Upper lobe of left lung (tissue), 6 donors: ENCODE measurements around the gene FAF1. TPM values are rescaled to one million over a fixed set of nuclear protein-coding genes. Genes with fewer than 3 reads are reported as not detected.

Experiments
- ATAC-seq, 2 donors: fragments of 200-7000 bp; cut with Tn5 transposase; one replicate each; pipeline ENCODE4 v1.9.1; 2022; ENCODE audit warnings: mild to moderate bottlenecking in 2 of 2, moderate library complexity in 2 of 2; ENCODE audit not compliant: low FRiP score in 2 of 2
- DNase-seq, 2 donors: peaks; one replicate each; pipeline ENCODE4 v3.0.0-alpha.2; 2019 to 2020
- H3K27ac ChIP-seq, 4 donors: fragments of 200-600 bp; sonication (generic); one replicate each; pipeline ENCODE4 v1.5.1; 2016 to 2019
- H3K27me3 ChIP-seq, 4 donors: fragments of 200-600 bp; sonication (generic); one replicate each; pipeline ENCODE4 v1.5.1; 2017 to 2019
- H3K36me3 ChIP-seq, 4 donors: fragments of 200-600 bp; sonication (generic); one replicate each; pipeline ENCODE4 v1.5.1; 2016 to 2019
- H3K4me1 ChIP-seq, 4 donors: fragments of 200-600 bp; sonication (generic); one replicate each; pipeline ENCODE4 v1.5.1; 2018 to 2019
- H3K4me3 ChIP-seq, 4 donors: fragments of 200-600 bp; sonication (generic); one replicate each; pipeline ENCODE4 v1.5.1; 2017 to 2019; ENCODE audit warnings: mild to moderate bottlenecking in 2 of 4, moderate library complexity in 1 of 4
- H3K9me3 ChIP-seq, 4 donors: fragments of 200-600 bp; sonication (generic); one replicate each; pipeline ENCODE4 v1.5.1; 2018 to 2019
- EP300 ChIP-seq, 4 donors: sonication (generic); formaldehyde crosslinking; IDR thresholded peaks; one replicate each; pipeline ENCODE4 v1.5.1; 2017; ENCODE audit warnings: antibody characterized with exemption in 4 of 4, control low read depth in 2 of 4
- POLR2A ChIP-seq, 4 donors: fragments of 450-650 bp; IDR thresholded peaks; one replicate each; pipeline ENCODE4 v1.5.1; 2016 to 2017; ENCODE audit warnings: antibody characterized with exemption in 4 of 4, mild to moderate bottlenecking in 2 of 4
- POLR2AphosphoS5 ChIP-seq, 2 donors: sonication (generic); formaldehyde crosslinking; IDR thresholded peaks; one replicate each; pipeline ENCODE4 v1.5.1; 2017; ENCODE audit warnings: antibody characterized with exemption in 2 of 2
- WGBS, 2 donors: methylation state at CpG; one replicate each; pipeline ENCODE4 v1.1.5; 2017 to 2018; 5-methylcytosine and 5-hydroxymethylcytosine counted together
- total RNA-seq, 6 donors: library from RNA; depleted of rRNA in 4 of 6; stranded (reverse); fragments of >200 nt in 4 of 6; gene quantifications; one replicate each; pipeline versions ENCODE4 v1.1.0 to v1.2.1, GENCODE V29; 2016 to 2021
- TF ChIP-seq, protein P1 (sequence below), 6 experiments: fragments of 450-650 bp in 4 of 6; fragments of 200-600 bp in 2 of 6; sonication (generic) in 2 of 6; IDR thresholded peaks; one replicate each; pipeline ENCODE4 v1.5.1; 2016 to 2019; ENCODE audit warnings: antibody characterized with exemption in 6 of 6
- donor health status: DM: no; HTN: no; CAD: no; lungs with moderate emphysema.
- donor health status: DM: no; HTN: yes; CAD: no; lungs with severe emphysema.

Gene FAF1
- total RNA-seq, 6 donors from 2014 or later: 30.2 to 52.3 (median 35.0) TPM

- no peak overlapping the region for H3K27ac ChIP-seq
- ATAC-seq: no peak
- H3K36me3 ChIP-seq: peaks cover 0 to 11% (median 4%) of the 10 kb centered on the region in 4 donors
- H3K4me3 ChIP-seq: no peak overlapping the region
- 94% methylated on average over 8 of the region's 8 CpGs for WGBS, 2 donors
- H3K9me3 ChIP-seq: no peaks in the 10 kb centered on the region
- DNase-seq: no peak
- no peaks in the 10 kb centered on the region for H3K4me1 ChIP-seq
- H3K27me3 ChIP-seq: no peaks in the 10 kb centered on the region
- TF ChIP-seq, protein P1, sequence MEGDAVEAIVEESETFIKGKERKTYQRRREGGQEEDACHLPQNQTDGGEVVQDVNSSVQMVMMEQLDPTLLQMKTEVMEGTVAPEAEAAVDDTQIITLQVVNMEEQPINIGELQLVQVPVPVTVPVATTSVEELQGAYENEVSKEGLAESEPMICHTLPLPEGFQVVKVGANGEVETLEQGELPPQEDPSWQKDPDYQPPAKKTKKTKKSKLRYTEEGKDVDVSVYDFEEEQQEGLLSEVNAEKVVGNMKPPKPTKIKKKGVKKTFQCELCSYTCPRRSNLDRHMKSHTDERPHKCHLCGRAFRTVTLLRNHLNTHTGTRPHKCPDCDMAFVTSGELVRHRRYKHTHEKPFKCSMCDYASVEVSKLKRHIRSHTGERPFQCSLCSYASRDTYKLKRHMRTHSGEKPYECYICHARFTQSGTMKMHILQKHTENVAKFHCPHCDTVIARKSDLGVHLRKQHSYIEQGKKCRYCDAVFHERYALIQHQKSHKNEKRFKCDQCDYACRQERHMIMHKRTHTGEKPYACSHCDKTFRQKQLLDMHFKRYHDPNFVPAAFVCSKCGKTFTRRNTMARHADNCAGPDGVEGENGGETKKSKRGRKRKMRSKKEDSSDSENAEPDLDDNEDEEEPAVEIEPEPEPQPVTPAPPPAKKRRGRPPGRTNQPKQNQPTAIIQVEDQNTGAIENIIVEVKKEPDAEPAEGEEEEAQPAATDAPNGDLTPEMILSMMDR (IDR thresholded peaks at IDR 0.05): no peak
- TF ChIP-seq EP300 (IDR thresholded peaks at IDR 0.05) (no peak), POLR2AphosphoS5 (IDR thresholded peaks at IDR 0.05) (no peak), POLR2A (IDR thresholded peaks at IDR 0.05) (no peak)
These were observed 364.2 kb downstream of the FAF1 start for GRCh38 chr1:50595874-50596273.

DNA sequence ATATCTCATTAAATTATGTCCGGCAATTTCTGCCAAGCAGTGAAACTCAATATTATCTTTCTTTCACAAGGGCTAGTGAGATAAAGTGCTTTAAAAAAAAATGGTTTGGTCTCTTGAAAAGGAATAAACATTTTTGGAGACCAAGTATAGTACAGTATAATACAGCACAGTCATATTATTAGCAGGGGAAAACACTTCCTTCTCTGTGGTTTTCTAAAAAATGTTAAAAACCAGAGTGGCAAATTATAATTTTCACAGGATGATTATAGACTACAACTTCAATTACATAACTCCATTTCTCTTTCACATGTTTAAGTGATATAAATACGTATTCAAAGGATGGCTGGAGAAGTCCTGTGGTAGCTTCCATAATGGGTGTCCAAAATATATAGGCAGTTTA, 366.6 kb downstream of the FAF1 start:
- ATAC-seq (no peak), DNase-seq (no peak)
- Histone ChIP-seq H3K36me3 (peaks cover 0 to 19% (median 5%) of the 10 kb centered on the region in 4 donors), H3K9me3 (no peaks in the 10 kb centered on the region), H3K27ac (no peak overlapping the region), H3K4me1 (no peaks in the 10 kb centered on the region), H3K4me3 (no peak overlapping the region), H3K27me3 (no peaks in the 10 kb centered on the region)
- whole genome bisulfite sequencing, 2 donors: 72 to 73% methylated on average over 2 of the region's 2 CpGs
- TF ChIP-seq POLR2AphosphoS5 (IDR thresholded peaks at IDR 0.05) (no peak), EP300 (IDR thresholded peaks at IDR 0.05) (no peak), POLR2A (IDR thresholded peaks at IDR 0.05) (no peak)
- TF ChIP-seq, protein P1 (IDR thresholded peaks at IDR 0.05): no peak

GRCh38 chr1:50591598-50591997, 368.5 kb downstream of the FAF1 start:
- no peaks in the 10 kb centered on the region for H3K27me3 ChIP-seq
- peaks cover 0 to 21% (median 7%) of the 10 kb centered on the region in 4 donors for H3K36me3 ChIP-seq
- H3K4me1 ChIP-seq: no peaks in the 10 kb centered on the region
- DNase-seq (no peak), ATAC-seq (no peak)
- 92 to 94% methylated on average over 4 of the region's 4 CpGs for WGBS, 2 donors
- no peak overlapping the region for H3K4me3 ChIP-seq
- no peak overlapping the region for H3K27ac ChIP-seq
- TF ChIP-seq EP300 (IDR thresholded peaks at IDR 0.05) (no peak), POLR2A (IDR thresholded peaks at IDR 0.05) (no peak), POLR2AphosphoS5 (IDR thresholded peaks at IDR 0.05) (no peak)
- TF ChIP-seq, protein P1 (IDR thresholded peaks at IDR 0.05): no peak
- no peaks in the 10 kb centered on the region for H3K9me3 ChIP-seq

GRCh38 chr1:50582346-50582745, 377.7 kb downstream of the FAF1 start:
- no peak overlapping the region for H3K4me3 ChIP-seq
- TF ChIP-seq, protein P1 (IDR thresholded peaks at IDR 0.05): no peak
- no peak for TF ChIP-seq POLR2A (IDR thresholded peaks at IDR 0.05)
- no peak for TF ChIP-seq POLR2AphosphoS5 (IDR thresholded peaks at IDR 0.05)
- no peak for TF ChIP-seq EP300 (IDR thresholded peaks at IDR 0.05)
- peaks cover 0 to 22% (median 0%) of the 10 kb centered on the region in 4 donors for H3K36me3 ChIP-seq
- WGBS, 2 donors: 93 to 95% methylated on average over 3 of the region's 3 CpGs
- ATAC-seq (no peak), DNase-seq (no peak)
- no peaks in the 10 kb centered on the region for H3K27me3 ChIP-seq
- no peaks in the 10 kb centered on the region for H3K4me1 ChIP-seq
- no peaks in the 10 kb centered on the region for H3K9me3 ChIP-seq
- H3K27ac ChIP-seq: no peak overlapping the region

- 83% methylated on average over 7 of the region's 7 CpGs for WGBS, 2 donors
- peaks cover 0 to 35% (median 3%) of the 10 kb centered on the region in 4 donors for H3K36me3 ChIP-seq
- no peak overlapping the region for H3K4me3 ChIP-seq
- H3K27ac ChIP-seq: no peak overlapping the region
- no peaks in the 10 kb centered on the region for H3K4me1 ChIP-seq
- ATAC-seq (no peak), DNase-seq (no peak)
- H3K27me3 ChIP-seq: no peaks in the 10 kb centered on the region
- TF ChIP-seq, protein P1 (IDR thresholded peaks at IDR 0.05): no peak
- no peak for TF ChIP-seq EP300 (IDR thresholded peaks at IDR 0.05)
- TF ChIP-seq POLR2AphosphoS5 (IDR thresholded peaks at IDR 0.05): no peak
- no peak for TF ChIP-seq POLR2A (IDR thresholded peaks at IDR 0.05)
- no peaks in the 10 kb centered on the region for H3K9me3 ChIP-seq
These were observed 390.0 kb downstream of the FAF1 start for GRCh38 chr1:50570066-50570468.
